ENCODE measurements around the gene TRIM64C.
"Not testable (repeated sequence)": the region's sequence is repeated elsewhere in the genome, so short reads cannot be mapped to it uniquely, and the experiment has no call there.

DNA sequence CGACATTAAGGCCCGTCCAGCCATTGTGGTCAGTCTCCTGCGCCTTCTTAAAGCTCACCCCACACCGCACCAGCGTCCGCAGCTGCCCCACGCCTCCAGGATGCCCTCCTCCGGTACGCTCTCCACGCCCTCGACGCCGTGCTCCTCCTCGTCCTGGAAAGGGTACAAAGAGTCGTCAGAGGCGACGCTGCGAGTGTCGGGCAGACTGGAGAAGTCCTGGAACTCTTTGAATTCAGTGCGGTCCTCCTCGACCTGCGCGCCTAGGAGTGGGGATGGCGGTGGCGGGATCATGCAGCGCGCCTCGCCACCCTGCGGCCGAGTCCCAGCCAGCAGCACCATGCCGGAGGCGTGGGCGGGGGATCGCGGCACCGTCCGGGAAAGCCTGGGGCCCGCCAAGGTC is 9.1 kb downstream of the TRIM64C start:
- not testable (repeated sequence) for TF ChIP-seq NFE2 (CRISPR knock-in tag; IDR thresholded peaks at IDR 0.05); RXRB (CRISPR knock-in tag; IDR thresholded peaks at IDR 0.05; ENCODE audit: borderline replicate concordance)

Data from HepG2 (cell line).